ENCODE measurements around the gene UTP15.
A peak's percentile ranks its signal among the peaks of the same experiment; 100 is the strongest.

Gene UTP15

DNA sequence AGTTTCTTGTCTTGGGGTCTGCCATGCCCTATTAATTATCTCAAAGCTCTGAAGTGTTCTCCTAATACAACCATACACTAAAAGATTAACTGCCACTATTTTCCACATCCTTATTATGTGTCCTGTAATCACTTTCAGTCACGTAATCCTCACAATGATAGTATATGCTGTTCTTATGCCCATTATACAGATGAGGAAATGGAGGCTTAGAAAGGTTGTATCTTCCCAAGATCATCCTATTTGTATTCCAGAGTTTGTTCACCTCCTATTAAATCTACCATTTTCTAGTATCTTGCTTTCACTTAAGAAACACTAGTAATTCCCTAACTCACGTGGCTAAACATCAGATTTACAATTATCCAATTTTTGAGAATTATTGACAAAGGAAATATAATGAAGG, 57.5 kb downstream of the UTP15 start:
- DNase-seq (ENCODE audit: low read depth in 1 of 2, low spot score in 1 of 2) = no peak

DNA sequence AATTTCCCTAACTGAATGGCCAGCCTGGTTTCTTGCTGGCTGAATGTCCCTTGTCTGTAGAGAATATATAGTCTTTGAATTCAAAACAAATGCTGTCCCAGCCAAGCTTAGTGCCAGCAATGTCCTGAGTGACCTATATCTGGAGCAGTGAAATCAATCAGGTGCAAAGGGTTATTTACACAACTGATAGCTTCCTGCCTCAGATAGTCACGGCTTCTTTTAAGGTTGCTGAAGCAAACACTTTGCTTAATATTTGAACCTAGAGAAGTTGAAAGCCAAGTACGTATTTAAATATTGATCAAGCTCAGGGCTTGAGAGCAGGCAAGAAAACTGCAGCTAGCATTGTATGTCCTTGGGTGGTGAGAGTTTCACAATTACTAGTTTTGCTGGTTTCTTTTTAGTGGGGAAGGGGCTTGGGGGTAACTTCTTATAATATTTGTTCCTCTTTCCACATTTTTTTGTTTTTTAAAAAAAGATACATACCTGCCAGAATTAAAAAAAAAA, 58.4 kb downstream of the UTP15 start:
- DNase-seq (ENCODE audit: low read depth in 1 of 2, low spot score in 1 of 2) = no peak

DNA sequence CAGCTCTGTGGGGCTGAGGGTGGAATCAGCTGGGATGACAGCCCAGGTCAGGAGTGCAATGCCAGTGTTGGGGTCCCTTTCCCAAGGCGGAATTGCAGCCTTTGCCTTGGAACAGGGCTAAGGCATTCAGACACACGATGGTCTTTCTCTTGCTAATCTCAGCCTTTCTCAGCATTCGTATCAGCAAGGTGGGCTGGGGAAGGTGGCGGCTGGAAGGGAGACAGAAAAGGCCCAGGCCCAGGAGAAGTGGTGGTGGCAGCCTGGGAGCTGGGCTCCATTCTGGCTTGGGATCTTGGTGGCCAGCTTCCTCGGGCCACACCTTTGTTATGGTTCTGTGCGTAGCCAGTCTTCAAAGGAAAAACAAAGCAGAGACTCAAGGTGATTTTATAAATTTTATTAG, 59.3 kb downstream of the UTP15 start:
- DNase-seq (ENCODE audit: low read depth in 1 of 2, low spot score in 1 of 2) = no peak

DNA sequence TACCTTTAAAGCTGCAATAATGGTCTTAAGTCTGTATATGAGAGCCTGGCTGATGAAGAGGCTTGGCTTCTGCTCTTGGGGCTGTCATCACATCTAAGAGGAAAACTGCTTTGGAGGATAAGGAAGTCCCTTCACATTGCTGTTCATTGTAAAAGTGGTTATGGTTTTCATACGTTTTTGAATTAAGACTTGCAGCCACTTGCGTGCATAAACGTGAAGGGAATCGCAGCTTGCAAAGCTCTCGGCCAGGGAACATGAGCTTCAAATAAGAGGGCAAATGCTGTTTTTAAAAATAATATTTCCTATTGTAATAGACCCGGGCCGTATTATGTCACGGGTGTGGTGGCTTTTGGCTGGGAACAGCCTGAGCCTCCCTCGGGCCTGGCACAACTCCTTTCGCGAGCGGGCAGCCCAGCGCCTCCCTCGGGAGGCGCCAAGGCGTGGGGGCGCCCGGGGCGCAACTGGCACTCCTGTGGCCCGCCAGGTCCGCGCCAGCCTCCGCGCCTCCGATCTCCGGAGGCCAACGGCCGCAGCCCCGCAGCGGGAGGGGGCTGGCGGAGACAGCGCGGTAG, 59.9 kb downstream of the UTP15 start:
- DNase-seq (ENCODE audit: low read depth in 1 of 2, low spot score in 1 of 2) = no peak

DNA sequence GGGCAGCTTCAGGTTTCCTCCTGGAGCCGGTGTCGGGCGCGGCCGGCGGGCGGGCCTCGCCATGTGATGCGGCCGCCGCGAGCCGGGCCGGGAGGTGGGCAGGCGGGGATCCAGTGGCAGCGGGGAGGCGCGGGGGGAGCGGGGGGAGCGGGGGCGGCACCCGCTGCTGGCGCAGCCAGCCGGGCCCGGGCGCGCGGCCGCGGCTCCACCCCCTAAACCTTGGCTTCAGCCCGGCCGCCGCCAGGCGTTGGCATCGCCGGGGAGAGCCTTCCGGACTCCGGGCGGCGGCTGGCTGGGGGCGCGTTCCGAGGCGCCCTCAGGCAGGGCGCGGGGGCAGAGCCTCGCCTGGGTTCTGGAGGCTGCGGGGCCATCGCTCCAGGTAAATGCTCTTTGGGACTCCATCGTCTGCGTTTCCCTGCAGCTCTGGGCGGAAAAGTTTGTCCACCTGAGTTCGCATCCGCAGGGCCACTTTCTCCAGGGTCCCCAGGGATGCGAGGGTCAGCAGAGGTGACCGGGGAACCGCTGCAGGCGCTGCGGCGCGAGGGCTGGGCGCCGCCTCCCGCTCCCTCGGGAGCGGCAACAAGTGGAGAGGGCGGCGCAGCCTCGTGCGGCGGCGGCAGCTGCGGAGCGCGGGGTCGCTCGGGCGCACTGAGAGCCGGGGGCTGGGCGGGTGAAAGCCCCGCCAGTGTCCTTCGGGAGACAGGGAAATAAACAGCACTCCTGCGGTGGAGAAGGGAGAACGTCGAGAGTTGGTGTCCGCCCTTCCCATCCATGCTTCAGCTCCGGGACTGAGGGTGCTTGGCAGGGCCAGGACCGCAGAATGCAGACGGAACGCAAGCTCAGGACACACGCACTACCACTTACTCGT, 60.6 kb downstream of the UTP15 start, which contains the start of gene ARHGEF28:
Gene ARHGEF28 (plus strand): TSS at position 253 of the 868 bp plus-strand sequence. CDS start 58,656 bp downstream, outside the sequence.
- peak in 1 of 2 donors; percentile 4 for DNase-seq (ENCODE audit: low read depth in 1 of 2, low spot score in 1 of 2)

DNA sequence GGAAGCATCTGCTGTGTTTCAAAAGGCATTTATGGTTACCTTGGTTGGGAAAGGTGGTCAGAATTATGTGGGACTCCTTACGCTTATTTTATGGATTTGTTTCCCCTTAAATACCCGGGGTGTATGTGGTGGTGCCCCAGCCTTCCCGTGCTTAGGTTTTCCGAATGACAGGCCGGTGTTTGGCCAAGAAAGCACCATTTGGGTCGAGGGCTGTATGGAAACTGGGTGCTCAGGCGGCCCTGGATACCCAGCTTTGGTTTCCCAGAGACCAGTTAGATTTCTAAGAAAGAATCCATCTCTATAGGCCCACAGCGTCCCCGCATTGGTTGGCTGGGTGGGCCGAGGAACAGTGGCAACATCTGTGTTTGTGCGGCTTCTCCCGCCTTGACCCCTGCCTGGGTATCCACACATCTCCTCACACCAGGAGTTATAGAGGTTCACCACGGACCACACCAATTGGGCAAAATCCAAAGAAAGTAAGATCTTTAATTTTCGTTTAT, 61.3 kb downstream of the UTP15 start:
- no peak for DNase-seq (ENCODE audit: low read depth in 1 of 2, low spot score in 1 of 2)

DNA sequence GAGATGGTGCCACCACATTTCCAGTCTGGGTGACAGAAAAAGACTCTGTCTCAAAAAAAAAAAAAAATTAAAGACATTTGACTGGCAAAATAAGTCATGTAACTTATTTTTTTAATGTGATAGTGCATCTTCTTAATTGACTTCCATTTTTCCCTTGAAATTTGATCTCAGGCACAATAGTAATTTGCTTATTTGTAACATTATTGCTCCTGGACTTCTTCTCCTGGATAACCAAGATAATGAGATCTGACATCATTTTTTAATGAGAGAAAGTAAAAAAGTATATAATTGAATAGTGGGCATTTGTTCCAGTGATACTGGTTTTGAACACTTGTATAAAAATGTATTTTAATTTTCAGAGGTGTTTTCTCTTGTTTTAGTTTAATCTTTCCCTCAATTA, 63.9 kb downstream of the UTP15 start:
- DNase-seq (ENCODE audit: low read depth in 1 of 2, low spot score in 1 of 2) = no peak

DNA sequence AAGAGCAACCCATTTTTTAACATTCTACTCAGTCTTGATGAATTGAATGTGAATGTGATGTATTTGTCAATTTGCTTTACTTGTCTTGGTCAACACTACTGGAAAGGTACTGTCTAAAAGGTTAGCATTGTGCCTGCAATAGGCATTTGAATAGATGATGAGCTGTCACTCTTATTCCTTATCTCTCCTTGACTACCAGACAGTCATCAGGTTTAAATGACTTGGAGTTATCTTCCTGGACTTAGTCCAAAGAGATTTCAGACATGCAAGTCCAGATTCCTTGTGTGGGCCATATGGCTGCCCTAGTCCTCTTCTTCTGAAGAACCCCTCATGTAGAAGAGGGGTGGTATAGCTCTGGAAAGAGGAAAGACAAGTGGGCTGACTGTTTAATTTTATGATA, 65.2 kb downstream of the UTP15 start:
- DNase-seq (ENCODE audit: low read depth in 1 of 2, low spot score in 1 of 2) = no peak

DNA sequence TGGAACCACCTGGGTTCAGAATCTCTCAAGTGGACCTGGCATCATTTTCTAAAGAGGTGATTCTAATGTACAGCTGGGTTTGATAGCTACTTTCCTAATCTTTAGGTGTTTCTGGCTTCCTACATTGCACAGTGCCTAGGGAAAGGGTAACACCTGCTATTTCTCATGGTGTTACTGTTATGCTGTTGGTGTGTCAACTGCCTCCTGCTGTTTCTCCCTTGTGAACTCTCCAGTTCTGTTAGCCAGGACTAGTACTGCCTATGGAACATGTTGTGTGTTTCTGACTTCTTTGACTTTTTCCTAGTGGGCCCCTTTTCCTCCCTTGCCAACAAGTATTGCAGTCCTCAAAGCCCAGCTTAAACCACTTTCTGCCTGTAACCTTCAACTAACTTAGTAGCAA, 66.0 kb downstream of the UTP15 start:
- DNase-seq (ENCODE audit: low read depth in 1 of 2, low spot score in 1 of 2) = no peak

All from stimulated activated CD4-positive, alpha-beta T cell treated with anti-CD3 and anti-CD28 coated beads, Interleukin-15, amount 100 ng/mL, for 1 hour (primary cell).